HG02943 (cell line): ENCODE results near the gene ANTKMT.
"Not testable (repeated sequence)": the region's sequence is repeated elsewhere in the genome, so short reads cannot be mapped to it uniquely, and the experiment has no call there.

Source experiments
- ATAC-seq: cut with Tn5 transposase; IDR thresholded peaks from one replicate; pipeline ENCODE4 v1.9.1; 2021; ENCODE audit warnings: mild to moderate bottlenecking, low read depth, moderate library complexity; ENCODE audit not compliant: unreplicated experiment

Gene ANTKMT

DNA sequence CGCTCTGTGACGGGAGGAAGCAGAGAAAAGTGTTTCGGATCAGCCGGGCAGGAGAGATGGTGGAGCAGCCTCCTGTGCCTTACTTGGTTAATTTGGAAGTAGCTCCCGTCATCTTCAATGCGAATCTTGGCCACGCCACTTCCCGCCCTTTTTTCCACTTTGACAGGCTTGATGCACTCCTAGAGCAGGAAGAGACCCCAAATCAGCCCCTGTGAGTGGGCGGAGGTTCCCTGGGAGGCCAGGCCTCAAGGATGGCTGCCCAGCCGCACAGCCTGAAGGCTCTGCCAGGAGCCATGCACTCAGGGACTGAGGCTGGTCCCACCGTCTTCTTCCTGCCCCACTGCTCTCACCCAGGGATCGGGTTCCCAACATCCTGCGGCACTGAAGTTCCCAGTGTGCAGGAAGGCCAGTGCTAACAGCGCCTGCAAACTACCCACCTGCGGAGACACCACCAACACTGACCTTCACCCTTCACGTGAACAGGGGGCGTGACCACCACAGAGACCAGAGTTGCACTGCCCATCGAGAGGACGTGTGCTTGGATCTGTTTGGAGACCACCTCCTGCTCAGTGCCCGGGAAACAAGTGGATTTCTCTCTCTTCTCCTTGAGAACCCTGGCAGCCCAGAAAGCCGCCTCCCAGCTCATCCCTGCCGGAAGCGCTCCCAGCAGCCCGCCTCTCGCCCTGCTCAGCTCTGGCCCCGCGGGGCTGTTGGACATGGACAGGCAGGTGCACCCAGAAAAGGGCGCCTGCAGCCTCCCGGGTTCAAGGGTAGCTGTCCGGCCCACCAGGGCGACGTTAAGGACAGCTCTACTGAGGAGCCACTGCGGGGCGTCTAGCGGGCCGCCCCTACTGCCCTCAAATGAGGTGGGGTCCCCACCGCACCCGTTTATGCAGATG, 18.9 kb downstream of the ANTKMT start:
- no peak for ATAC-seq

DNA sequence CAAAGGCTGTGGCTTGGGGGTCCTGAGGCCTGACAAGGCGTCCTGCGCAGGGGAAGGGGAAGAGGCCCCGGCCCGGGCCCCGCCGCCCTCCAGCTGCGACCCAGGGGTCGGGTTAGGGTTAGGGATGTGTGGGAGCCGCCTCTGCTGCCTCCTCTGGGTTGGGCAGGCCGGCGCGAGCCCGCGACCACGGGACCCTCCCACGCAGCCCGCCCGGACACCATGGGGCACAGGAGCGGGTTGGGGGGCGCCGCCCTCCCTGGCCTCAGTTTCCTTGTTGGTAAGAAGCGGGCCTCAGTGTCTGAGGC, 19.5 kb downstream of the ANTKMT start:
- ATAC-seq = no peak

DNA sequence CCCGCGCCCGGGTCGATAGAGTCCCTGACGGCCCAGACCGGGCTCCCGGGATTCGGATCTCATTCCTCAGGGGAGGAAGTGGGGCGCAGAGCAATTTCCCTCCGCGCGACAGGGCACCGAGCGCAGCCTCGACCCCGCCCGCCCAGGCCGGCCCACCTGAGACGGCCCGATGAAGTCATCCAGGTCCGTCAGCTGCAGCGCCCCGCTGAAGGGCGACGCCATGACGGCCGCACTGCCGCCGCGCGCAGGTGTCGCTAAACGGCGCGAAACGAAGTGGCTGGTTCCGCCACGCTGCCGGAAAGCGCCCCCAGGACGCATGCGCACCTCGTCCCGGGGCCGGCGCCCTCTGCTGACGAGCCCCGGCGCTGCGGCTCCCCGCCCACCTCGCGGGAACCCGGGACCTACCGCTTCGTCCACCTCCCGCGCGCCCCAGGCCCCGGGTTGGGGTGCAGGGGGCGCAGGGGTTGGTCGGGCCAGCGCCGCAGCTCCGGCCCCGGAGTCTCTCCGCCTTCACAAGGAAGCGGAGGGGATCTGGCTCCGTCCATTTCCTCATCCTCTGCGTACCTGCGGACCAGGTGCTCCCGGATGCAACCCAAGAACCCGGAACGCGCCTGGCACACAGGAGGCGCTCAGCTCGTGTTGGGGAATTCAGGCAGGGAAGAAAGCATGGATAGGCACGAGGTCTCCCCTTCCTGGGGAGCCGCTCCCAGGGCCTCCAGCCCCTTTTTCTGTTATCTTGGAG, 20.0 kb downstream of the ANTKMT start, which contains the start of gene CIAO3:
Gene CIAO3, minus strand, starts transcription at position 234 of the 742 bp plus-strand sequence. Its CDS starts 12 bp downstream, at position 222.
- ATAC-seq = peak; percentile 75

DNA sequence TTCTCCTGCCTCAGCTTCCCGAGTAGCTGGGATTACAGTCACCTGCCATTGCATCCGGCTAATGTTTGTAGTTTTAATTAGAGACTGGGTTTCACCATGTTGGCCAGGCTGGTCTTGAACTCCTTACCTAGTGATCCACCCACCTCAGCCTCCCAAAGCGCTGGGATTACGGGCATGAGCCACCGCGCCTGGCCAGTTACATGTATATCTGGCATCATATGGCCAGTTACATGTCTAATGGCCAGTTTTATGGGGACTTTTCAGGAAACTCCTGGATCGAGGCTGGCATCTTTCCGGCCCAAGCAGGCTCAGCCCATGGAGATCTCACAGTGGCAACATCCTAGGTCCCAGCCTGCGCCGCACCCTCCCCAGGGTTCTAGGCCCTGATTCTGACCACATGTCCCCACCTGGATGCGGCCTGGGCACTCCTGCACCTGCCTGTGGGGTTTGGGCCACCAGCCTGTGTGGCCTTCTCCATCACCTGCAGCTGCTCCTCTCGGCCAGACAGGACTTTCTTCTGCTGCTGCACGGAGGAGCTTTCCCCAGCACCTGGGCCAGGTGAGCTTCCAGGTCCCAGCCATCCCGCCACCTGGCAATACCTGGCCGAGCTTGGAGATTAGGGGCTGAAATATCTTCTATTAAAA, 21.2 kb downstream of the ANTKMT start:
- ATAC-seq = no peak

DNA sequence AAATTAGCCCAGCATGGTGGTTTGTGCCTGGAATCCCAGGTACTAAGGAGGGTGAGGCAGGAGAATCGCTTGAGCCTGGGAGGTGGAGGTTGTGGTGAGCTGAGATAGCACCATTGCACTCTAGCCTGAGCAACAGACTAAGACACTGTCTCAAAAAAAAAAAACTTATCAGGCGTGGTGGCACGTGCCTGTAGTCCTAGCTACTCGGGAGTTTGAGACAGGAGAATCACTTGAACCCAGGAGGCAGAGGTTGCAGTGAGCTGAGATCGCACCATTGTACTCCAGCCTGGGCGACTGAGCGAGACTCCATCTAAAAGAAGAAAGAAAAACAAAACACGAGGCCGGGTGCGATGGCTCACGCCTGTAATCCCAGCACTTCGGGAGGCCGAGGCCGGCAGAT, 21.9 kb downstream of the ANTKMT start:
- ATAC-seq = not testable (repeated sequence)

DNA sequence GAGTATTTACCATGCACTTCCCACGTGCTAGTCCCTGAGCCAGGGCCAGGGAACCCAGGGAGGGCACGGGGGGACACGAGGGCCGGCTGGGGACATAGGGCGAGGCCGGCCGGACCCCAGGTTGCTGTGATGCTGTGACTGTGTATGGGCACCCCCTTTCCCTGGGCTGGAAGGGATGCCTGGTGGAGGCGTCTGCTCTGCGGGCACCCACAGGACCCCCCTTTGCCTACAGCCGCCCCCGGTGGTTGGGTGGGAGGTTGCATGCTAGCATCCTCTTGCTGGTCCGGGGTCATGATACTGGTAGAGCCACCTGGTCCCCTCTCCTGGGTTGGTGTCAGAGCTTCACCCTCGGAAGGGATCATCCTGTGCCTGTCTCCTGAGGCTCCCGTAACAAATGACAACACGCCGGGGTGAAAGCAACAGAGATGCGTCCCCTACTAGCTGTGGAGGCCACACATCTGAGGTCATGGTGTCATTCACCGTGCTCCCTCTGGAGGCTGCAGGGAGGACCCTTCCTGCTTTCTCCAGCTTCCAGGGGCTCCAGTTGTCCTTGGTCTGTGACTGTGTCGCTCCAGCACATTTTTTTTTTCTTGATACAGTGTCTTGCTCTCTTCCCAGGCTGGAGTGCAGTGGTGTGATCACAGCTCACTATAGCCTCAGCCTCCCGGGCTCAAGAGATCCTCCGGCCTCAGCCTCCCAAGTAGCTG, 23.0 kb downstream of the ANTKMT start:
- no peak for ATAC-seq

DNA sequence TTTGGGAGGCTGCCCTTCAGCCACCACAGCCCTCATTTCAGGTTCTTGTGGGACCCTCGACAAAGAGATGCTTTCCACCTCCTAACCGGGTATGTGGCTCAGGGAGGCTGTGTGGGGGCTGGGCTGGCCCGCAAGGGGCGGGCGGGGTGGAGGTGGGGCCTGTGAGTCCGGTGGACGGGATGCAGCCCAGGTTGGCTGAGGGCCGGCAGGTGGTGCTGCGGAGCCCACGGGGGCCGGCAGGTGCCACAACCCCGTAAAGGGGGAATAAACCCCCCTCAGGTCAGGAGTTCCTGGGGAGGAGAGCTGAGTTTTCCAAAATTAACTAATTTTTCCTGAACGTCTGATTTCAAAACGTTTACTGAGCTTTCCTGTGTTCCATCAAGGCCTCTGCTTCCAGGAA, 24.8 kb downstream of the ANTKMT start:
- ATAC-seq = no peak

DNA sequence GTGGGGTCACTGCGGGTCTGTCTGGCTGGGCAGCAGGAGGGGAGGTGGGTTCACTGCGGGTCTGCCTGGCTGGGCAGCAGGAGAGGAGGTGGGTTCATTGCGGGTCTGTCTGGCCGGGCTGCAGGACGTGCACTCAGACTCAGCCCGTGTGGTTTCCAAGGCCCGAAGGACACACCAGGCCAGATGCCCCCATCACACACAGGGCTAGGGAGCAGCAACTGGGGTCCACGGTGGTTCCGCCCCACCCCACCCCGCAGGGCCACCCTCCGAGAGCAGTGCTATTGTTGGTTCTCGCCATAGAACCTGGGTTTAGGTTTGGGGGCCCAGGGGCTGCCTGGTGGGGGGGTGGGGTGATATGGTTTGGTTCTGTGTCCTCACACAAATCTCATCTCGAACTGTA, 25.7 kb downstream of the ANTKMT start:
- ATAC-seq = no peak

DNA sequence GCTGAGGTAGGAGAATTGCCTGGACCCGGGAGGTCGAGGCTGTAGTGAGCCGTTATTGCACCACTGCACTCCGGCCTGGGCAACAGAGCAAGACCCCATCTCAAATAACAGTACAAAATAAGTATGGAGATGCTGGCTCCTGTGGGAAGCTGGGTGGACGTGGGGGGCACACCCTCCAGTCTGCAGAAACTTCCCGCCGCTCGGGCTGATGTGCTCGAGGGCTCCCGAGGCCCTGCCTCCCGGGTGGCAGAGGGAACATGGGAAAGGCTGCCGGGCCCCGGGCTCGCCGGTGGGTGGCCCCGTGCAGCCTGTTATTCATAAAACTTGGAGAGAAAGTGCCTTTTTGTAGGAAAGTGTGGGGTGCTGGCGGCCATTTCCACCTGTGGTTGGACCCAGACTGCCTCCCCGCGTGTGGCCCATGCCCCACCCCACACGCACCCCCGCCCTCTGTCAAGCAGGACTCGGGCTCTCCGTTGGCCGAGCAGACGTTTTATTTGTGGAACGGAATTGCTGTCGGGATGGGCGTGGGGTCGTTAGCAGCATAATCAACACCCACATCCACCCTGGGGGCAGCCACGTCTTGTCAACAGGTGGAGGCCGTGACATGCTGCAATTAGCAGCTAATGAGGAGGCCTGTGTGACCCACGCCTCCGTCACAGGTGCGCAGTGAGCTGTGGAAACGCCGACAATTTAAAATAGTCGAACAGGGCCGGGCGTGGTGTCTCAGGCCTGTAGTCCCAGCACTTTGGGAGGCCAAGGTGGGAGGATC, 27.2 kb downstream of the ANTKMT start:
- no peak for ATAC-seq

DNA sequence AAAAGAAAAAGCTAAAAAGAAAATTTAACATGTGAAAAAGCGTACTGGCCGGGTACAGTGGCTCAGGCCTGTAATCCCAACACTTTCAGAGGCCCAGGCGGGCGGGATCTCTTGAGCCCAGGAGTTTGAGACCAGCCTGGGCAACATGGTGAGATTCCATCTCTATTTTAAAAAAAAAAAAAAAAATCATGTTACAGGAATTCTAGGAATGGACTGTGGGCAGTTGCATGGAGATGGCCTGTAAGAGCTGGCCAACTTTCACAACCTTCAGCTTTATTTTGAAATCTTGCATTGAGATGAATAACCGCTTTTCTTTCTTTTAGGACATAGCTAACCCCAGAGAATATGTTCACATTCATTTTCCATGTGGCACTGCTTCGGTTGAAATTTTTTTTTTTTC, 28.1 kb downstream of the ANTKMT start:
- ATAC-seq = no peak

DNA sequence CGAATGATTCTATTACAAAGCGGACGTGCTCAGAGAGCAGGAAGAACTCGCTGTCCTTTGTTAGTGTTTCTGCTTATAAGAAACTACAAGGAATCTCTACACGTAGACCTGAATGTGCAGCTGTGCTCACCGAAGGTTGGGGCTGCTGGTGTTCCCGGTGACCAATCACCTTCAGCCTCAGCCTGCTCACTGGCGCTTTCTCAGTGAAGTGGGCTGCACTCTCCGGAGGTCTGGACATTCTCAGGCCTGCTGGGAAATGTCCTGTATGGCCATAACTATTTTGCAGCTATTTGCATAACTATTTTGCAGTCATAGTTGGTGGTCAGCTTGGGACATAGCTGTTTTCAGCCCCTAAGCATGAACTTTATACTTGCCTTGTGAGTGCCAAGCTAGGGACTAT, 29.5 kb downstream of the ANTKMT start:
- ATAC-seq = no peak

DNA sequence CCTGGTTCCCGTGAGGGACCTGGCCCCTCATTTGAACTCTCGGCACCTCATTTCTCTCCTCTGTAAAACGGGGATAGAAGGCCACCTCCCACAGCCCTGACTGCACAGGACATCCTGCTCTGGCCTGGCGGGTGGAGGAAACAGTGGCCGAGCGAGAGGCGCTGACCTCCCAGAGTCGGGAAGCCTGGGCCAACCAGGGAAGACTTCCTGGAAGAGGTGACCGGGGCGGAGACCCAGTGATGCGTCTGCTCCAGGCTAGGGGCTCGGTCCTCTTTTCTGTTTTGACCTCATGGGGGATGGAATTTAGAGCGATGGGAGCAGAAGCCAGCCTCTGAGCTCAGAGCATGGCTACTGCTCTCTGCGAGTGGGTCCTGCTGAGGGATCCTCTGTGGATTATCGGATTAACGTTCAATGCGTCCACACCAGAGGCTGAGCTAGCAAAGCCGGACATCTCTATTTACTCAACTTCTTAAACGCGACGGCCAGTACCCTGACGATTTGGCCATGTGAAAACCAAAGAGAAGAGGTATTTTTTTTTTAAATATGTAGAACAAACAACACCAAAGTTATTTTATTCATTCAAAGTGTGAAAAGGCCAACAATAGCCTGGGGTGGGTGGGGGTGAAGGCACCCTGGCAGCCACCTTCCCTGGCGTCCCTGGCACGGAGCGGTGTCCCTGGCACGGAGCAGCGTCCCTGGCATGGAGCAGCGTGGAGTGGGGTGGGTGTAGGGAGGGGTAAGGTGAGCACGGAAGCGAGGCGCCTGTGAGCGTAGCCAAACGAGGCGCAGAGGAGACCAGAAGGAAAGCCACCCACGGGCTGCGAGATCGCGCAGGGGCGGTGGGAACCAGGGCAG, 30.4 kb downstream of the ANTKMT start:
- ATAC-seq = no peak

DNA sequence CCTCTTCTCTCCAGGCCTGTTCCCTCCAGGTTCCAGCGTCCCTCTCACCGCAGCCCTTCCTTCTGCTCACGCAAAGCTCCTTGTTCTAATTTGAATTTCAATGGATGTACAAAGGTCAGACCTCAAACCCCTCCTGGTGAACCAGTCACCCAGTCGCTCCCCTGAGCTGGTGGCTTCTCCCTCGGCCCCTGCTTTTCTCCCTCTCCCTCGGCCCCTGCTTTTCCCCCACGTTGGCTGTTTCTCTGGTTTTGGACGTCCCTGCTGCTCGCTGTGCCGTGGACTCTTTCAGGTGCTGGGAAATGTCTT, 31.0 kb downstream of the ANTKMT start:
- no peak for ATAC-seq

DNA sequence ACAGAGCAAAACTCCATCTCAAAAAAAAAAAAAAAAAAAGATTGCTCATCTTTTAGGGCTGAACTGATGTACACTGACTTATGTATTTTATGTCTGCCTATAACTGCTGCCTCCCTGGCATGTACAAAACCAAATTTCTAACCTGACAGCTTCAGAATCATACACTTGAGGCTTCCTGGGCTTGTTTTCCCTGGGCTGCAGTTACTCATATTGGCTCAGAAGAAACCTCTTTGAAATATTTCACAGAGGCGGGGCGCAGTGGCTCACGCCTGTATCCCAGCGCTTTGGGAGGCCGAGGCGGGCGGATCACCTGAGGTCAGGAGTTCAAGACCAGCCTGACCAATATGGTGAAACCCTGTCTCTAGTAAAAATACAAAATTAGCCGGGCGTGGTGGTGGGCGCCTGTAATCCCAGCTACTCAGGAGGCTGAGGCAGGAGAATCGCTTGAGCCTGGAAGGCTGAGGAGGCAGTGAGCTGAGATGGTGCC, 33.2 kb downstream of the ANTKMT start:
- ATAC-seq = not testable (repeated sequence)

DNA sequence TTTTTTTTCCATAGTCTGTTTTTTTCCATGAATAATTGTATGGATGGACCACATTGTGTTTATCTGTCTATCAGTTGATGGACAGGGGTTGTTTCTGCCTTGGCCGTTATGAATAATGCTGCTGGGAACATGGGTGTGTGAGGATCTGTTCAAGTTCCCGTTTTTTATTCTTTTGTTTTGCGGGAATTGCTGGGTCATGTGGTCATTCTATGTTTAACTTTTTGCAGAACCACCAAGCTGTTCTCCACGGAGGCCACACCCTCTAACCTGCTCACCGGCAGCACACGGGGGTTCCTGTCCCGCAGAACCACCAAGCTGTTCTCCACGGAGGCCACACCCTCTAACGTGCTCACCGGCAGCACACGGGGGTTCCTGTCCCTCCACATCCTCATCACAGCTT, 33.7 kb downstream of the ANTKMT start:
- ATAC-seq = no peak

DNA sequence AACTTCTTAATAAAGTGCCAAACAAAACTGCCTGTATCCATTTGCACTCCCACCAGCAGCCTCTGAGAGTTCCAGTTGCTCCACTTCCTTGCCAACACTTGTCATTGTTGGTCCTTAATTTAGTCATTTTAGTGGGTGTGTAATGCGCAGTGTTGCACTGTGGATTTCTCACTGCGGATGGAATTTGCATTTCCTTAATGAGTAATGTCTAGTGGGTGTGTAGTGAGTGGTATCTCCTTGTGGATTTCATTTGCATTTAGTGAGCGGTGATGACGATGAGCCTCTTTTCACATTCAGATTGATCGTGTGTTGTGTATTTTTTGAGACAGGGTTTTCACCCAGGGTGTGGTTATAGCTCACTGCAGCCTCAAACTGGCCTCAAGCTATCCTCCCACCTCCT, 35.5 kb downstream of the ANTKMT start:
- ATAC-seq = no peak

DNA sequence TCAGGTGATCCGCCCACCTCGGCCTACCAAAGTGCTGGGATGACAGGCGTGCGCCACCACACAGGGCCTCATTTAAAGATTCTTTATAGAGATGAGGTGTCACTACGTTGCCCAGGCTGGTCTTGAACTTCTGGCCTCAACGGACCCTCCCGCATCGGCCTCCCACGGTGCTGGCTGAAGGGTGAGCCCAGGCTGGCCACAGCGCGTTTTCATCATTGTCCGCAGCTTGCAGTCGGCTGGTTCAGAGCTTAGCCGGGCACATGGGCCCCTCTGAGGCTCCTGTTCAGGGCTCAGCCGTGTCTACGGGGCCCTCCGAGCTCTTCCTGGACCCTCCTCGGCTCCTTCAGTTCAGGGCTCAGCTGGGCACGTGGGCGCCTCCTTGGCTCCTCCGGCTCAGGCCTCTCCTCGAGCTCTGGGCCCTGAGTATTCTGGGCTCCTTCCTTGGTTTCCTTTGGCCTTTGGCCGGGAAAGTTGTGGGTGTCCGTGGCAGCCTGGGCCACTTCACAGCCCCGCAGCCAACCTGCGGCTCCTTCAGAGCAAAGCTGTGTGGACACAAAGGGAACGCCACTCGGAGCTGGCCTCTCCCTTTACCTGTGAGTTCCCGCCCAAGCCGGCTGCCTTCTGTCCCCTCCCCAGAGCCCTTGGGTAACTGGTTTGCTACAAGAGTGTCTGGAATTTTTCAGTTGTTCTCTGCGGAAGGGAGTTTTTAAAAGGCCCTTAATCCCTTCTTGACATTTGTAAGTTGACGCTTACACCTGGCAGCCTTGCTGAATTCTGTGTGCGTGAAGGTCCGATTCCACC, 38.4 kb downstream of the ANTKMT start:
- ATAC-seq = no peak

DNA sequence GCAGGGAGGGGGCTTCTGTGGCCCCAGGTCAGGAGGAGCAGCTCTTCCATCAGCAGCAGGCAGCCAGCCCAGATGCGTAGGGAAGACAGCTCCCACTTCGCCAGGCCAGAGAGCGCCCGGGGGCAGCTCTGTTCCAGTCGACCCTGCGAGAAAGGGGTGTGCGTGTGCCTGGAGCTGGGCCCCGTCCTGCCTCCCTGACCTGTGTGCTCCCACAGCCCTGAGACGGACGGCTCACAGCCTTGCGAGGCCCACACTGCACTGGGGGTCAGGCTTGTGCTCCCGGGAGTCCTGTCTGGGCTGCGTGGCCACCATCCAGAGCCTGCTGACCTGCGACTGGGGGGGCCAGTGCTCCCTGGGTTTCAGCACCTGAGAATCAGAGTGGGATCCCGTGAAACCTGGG, 39.1 kb downstream of the ANTKMT start:
- no peak for ATAC-seq
